Measurements from ENCODE around the gene EGFL6.
"Not testable (repeated sequence)": the region's sequence is repeated elsewhere in the genome, so short reads cannot be mapped to it uniquely, and the experiment has no call there.

The EGFL6 gene

DNA sequence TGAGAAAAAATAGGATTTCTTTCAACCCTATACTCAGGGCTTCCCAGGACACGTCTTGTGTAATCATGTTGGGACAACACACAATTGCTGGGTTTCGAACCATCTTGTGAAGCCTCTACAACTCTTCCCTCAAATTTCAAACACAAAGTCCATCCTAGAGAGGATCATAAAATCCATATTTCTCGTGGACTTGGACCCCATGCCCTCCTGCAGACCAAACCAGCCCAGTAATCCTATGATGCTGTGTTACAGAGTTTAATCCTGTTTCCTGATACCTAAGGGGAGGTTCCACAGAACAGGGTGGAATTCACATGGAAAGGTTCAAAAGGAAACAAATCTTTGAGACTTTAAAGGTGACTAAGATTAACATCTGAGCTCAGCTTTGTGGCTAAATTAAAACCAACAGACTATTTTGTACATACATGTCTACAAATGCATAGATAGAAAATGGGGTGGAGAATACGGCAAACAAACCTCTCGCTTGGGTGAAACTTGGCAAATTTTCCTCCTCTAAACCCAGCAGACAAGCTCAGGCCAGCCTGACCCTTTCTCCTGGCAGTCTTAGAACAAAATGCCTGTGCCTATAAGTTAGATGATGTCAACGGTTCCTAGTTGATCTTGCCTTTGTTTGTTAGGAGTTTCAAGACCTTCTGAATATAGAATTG, 38.1 kb downstream of the EGFL6 start:
- DNase-seq (ENCODE audit: low read depth): no peak
- no peak overlapping the region for H3K4me3 ChIP-seq (ENCODE audit: low read depth, low read length)
- no peak for TF ChIP-seq CTCF (IDR thresholded peaks at IDR 0.05; ENCODE audit: low read depth, low read length, missing control alignments)

DNA sequence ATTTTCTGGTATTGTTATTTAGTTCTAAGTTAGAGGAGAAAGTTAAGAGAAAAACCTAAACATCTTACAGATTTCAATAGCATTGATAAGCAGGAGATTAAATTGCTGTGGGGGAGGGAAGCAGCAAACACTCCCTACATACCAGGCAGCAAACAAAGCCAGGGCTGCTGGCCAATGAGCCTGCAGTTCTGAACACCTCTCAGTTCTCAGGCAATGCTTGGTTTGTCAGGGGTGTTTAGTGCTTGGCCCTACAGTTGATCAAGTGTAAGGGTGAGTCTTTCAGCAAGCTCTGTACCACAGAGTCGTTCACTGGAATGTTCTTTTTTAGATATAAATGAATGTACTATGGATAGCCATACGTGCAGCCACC, 38.6 kb downstream of the EGFL6 start:
- no peak for DNase-seq (ENCODE audit: low read depth)
- no peak for TF ChIP-seq CTCF (IDR thresholded peaks at IDR 0.05; ENCODE audit: low read depth, low read length, missing control alignments)

GRCh38 chrX:13614154-13614553, 44.8 kb downstream of the EGFL6 start:
- TF ChIP-seq CTCF (IDR thresholded peaks at IDR 0.05; ENCODE audit: low read depth, low read length, missing control alignments): no peak
- H3K4me3 ChIP-seq (ENCODE audit: low read depth, low read length): no peak overlapping the region
- DNase-seq (ENCODE audit: low read depth): no peak

More for the DNA sequence above, 38.6 kb downstream of the EGFL6 start:
- no peak overlapping the region for H3K4me3 ChIP-seq (ENCODE audit: low read depth, low read length)

GRCh38 chrX:13620207-13620606, 50.8 kb downstream of the EGFL6 start:
- TF ChIP-seq CTCF (IDR thresholded peaks at IDR 0.05; ENCODE audit: low read depth, low read length, missing control alignments): no peak
- DNase-seq (ENCODE audit: low read depth): no peak
- H3K4me3 ChIP-seq (ENCODE audit: low read depth, low read length): no peak overlapping the region

DNA sequence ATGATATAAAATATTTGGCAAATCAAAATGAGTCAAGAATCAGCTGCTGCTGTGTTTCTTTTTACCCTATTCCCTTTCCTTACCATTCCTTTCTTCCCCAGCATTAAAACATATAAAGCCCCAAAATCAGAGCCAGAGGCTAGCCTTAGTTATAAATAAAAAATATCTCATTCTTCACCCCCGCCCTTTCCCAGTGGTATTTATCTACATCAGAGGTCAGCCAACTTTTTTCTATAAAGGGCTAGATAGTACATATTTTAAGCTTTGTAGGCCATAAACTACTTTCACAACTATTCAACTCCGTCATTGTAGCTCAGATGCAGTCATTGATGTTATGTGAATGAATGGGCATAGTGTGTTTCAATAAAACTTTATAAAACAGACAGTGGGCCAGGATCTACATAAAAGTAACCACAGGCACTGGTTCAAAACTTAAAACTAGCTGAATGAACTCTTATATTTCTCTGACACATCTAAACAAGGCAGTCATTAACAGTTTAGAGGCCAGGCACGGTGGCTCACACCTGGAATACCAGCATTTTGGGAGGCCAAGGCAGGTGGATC, 53.1 kb downstream of the EGFL6 start:
- no peak for DNase-seq (ENCODE audit: low read depth)
- no peak for TF ChIP-seq CTCF (IDR thresholded peaks at IDR 0.05; ENCODE audit: low read depth, low read length, missing control alignments)

GRCh38 chrX:13627306-13627705, 57.9 kb downstream of the EGFL6 start:
- TF ChIP-seq CTCF (IDR thresholded peaks at IDR 0.05; ENCODE audit: low read depth, low read length, missing control alignments): no peak
- no peak overlapping the region for H3K4me3 ChIP-seq (ENCODE audit: low read depth, low read length)
- no peak for DNase-seq (ENCODE audit: low read depth)

More for the DNA sequence above, 53.1 kb downstream of the EGFL6 start:
- H3K4me3 ChIP-seq (ENCODE audit: low read depth, low read length): no peak overlapping the region

- not testable (repeated sequence) for H3K4me3 ChIP-seq (ENCODE audit: low read depth, low read length); DNase-seq (ENCODE audit: low read depth)
Observed at GRCh38 chrX:13637224-13637623, 67.8 kb downstream of the EGFL6 start.
